ENCODE data around the gene AVPI1.

The AVPI1 gene

DNA sequence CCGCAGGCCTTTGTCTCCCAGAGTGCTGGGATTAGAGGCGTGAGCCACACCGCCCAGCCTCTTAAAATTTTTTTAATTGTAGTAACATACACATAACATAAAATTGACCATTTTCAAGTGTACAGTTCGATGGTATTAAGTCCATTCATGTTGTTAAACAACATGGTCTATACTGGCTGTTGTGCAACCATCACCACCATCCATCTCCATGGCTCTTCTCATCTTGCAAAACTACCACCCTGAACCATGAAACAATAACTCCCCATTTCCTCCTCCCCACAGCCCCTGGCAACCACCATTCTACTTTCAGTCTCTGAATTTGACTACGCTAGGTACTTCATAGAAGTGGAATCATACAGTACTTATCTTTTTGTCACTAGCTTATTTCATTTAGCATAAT lies 42.0 kb upstream of the AVPI1 start (continued):
- TF ChIP-seq, protein P1, sequence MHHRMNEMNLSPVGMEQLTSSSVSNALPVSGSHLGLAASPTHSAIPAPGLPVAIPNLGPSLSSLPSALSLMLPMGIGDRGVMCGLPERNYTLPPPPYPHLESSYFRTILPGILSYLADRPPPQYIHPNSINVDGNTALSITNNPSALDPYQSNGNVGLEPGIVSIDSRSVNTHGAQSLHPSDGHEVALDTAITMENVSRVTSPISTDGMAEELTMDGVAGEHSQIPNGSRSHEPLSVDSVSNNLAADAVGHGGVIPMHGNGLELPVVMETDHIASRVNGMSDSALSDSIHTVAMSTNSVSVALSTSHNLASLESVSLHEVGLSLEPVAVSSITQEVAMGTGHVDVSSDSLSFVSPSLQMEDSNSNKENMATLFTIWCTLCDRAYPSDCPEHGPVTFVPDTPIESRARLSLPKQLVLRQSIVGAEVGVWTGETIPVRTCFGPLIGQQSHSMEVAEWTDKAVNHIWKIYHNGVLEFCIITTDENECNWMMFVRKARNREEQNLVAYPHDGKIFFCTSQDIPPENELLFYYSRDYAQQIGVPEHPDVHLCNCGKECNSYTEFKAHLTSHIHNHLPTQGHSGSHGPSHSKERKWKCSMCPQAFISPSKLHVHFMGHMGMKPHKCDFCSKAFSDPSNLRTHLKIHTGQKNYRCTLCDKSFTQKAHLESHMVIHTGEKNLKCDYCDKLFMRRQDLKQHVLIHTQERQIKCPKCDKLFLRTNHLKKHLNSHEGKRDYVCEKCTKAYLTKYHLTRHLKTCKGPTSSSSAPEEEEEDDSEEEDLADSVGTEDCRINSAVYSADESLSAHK (tag by site-specific recombination; IDR thresholded peaks at IDR 0.05), result no peak
- TF ChIP-seq HOXD13 (CRISPR knock-in tag; IDR thresholded peaks at IDR 0.05; ENCODE audit: borderline replicate concordance) (no peak), ZNF112 (tag by site-specific recombination; IDR thresholded peaks at IDR 0.05) (no peak), ZNF24 (tag by site-specific recombination; IDR thresholded peaks at IDR 0.05) (no peak), ZNF837 (tag by site-specific recombination; IDR thresholded peaks at IDR 0.05) (no peak), ZNF175 (tag by site-specific recombination; IDR thresholded peaks at IDR 0.05) (no peak), ZBTB20 (tag by site-specific recombination; IDR thresholded peaks at IDR 0.05) (no peak), ZNF558 (tag by site-specific recombination; IDR thresholded peaks at IDR 0.05) (no peak), ZNF600 (tag by site-specific recombination; IDR thresholded peaks at IDR 0.05) (no peak)
- TF ChIP-seq, protein P2, sequence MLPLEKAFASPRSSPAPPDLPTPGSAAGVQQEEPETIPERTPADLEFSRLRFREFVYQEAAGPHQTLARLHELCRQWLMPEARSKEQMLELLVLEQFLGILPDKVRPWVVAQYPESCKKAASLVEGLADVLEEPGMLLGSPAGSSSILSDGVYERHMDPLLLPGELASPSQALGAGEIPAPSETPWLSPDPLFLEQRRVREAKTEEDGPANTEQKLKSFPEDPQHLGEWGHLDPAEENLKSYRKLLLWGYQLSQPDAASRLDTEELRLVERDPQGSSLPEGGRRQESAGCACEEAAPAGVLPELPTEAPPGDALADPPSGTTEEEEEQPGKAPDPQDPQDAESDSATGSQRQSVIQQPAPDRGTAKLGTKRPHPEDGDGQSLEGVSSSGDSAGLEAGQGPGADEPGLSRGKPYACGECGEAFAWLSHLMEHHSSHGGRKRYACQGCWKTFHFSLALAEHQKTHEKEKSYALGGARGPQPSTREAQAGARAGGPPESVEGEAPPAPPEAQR (tag by site-specific recombination; IDR thresholded peaks at IDR 0.05), result no peak

DNA sequence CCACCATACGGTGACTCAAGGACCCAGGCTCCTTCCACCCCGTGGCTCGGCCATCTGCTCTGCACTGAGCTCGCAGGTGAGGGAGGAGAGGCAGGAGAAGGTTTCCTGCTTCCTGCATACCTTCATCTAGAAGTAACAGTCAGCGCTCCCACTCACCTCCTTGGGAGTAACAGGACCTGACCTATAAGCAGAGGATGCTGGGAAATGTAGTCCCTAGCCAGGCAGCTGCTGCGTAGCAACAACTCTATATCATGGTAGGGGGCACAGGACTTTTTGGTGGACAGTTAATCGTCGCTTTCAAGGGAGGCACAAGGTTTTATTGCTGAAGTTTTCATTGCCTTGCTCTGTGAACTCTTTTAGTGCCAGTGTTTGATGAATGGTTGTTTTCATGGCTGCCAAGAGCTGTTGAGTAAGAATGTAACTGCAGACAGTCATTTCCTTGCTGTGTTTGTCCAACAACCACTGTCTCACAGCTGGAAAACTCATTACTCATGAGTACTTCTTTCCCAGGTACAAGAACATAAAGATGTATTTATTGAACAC lies 39.7 kb upstream of the AVPI1 start:
- no peaks in the 10 kb centered on the region for H3K36me3 ChIP-seq (ENCODE audit: control insufficient read depth in 2 of 2, insufficient read depth in 1 of 2, low read length in 2 of 2)
- no peak overlapping the region for H3K27ac ChIP-seq (ENCODE audit: extremely low read depth, low read depth, low read length)
- POLR2A ChIA-PET, result interaction anchor here (1.3 to 2.2 kb wide), 4 partner anchors 10 to 39 kb away, joined by 3 to 12 read pairs (median 8); partner anchors contain the start of genes AVPI1, MARVELD1 and ZFYVE27
- no peak overlapping the region for H3K4me3 ChIP-seq (ENCODE audit: low read depth, low read length)
- CTCF ChIA-PET, result interaction anchor here (0.6 to 15.2 kb wide), 4 partner anchors 10 to 49 kb away, joined by 3 to 487 read pairs (median 12); partner anchors contain the start of genes MARVELD1 and ZFYVE27
- no peaks in the 10 kb centered on the region for H3K4me1 ChIP-seq (ENCODE audit: control insufficient read depth, insufficient read depth, low read length)
- H3K9me3 ChIP-seq (ENCODE audit: control insufficient read depth, insufficient read depth, low read depth, low read length), result no peaks in the 10 kb centered on the region
- TF ChIP-seq ZNF830 (tag by site-specific recombination; IDR thresholded peaks at IDR 0.05; ENCODE audit: low read depth) (no peak), SCRT2 (tag by site-specific recombination; IDR thresholded peaks at IDR 0.05) (peak; percentile 59; the same call in 1 of the 2 replicates), HOXC10 (CRISPR knock-in tag; IDR thresholded peaks at IDR 0.05) (no peak), ZNF394 (tag by site-specific recombination; IDR thresholded peaks at IDR 0.05; ENCODE audit: borderline replicate concordance) (no peak), ZNF585B (tag by site-specific recombination; IDR thresholded peaks at IDR 0.05) (no peak), ZNF670 (tag by site-specific recombination; IDR thresholded peaks at IDR 0.05; ENCODE audit: low read depth) (no peak), ZNF768 (tag by site-specific recombination; IDR thresholded peaks at IDR 0.05) (no peak), ZBTB17 (tag by site-specific recombination; IDR thresholded peaks at IDR 0.05) (peak; percentile 93), BCL11B (tag by site-specific recombination; IDR thresholded peaks at IDR 0.05; ENCODE audit: low read depth) (no peak), ZBTB48 (tag by site-specific recombination; IDR thresholded peaks at IDR 0.05) (no peak; the same call in 1 of the 2 replicates), ZNF571 (tag by site-specific recombination; IDR thresholded peaks at IDR 0.05) (no peak), EGR2 (tag by site-specific recombination; IDR thresholded peaks at IDR 0.05; ENCODE audit: low read depth) (no peak), ZNF596 (tag by site-specific recombination; IDR thresholded peaks at IDR 0.05) (no peak), ZNF548 (tag by site-specific recombination; IDR thresholded peaks at IDR 0.05) (no peak), TRIM28 (IDR thresholded peaks at IDR 0.05; ENCODE audit: borderline replicate concordance, low read length) (peak; percentile 38; the same call in 1 of the 2 replicates), ZNF350 (tag by site-specific recombination; IDR thresholded peaks at IDR 0.05) (no peak), YY2 (tag by site-specific recombination; IDR thresholded peaks at IDR 0.05) (peak; percentile 64), ZNF843 (tag by site-specific recombination; IDR thresholded peaks at IDR 0.05) (0 out of 2 replicates have a peak, but pooled peaks have one; percentile 27)
- TF ChIP-seq, protein P3, sequence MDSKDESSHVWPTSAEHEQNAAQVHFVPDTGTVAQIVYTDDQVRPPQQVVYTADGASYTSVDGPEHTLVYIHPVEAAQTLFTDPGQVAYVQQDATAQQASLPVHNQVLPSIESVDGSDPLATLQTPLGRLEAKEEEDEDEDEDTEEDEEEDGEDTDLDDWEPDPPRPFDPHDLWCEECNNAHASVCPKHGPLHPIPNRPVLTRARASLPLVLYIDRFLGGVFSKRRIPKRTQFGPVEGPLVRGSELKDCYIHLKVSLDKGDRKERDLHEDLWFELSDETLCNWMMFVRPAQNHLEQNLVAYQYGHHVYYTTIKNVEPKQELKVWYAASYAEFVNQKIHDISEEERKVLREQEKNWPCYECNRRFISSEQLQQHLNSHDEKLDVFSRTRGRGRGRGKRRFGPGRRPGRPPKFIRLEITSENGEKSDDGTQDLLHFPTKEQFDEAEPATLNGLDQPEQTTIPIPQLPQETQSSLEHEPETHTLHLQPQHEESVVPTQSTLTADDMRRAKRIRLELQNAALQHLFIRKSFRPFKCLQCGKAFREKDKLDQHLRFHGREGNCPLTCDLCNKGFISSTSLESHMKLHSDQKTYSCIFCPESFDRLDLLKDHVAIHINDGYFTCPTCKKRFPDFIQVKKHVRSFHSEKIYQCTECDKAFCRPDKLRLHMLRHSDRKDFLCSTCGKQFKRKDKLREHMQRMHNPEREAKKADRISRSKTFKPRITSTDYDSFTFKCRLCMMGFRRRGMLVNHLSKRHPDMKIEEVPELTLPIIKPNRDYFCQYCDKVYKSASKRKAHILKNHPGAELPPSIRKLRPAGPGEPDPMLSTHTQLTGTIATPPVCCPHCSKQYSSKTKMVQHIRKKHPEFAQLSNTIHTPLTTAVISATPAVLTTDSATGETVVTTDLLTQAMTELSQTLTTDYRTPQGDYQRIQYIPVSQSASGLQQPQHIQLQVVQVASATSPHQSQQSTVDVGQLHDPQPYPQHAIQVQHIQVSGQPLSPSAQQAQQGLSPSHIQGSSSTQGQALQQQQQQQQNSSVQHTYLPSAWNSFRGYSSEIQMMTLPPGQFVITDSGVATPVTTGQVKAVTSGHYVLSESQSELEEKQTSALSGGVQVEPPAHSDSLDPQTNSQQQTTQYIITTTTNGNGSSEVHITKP (tag by site-specific recombination; IDR thresholded peaks at IDR 0.05), result peak; percentile 63
- TF ChIP-seq, protein P4, sequence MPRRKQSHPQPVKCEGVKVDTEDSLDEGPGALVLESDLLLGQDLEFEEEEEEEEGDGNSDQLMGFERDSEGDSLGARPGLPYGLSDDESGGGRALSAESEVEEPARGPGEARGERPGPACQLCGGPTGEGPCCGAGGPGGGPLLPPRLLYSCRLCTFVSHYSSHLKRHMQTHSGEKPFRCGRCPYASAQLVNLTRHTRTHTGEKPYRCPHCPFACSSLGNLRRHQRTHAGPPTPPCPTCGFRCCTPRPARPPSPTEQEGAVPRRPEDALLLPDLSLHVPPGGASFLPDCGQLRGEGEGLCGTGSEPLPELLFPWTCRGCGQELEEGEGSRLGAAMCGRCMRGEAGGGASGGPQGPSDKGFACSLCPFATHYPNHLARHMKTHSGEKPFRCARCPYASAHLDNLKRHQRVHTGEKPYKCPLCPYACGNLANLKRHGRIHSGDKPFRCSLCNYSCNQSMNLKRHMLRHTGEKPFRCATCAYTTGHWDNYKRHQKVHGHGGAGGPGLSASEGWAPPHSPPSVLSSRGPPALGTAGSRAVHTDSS (tag by site-specific recombination; IDR thresholded peaks at IDR 0.05), result no peak

Data from HEK293 (cell line).